K562 (cell line): ENCODE measurements around the gene PPP1R14D. TPM values are rescaled to one million over a fixed set of nuclear protein-coding genes. Genes with fewer than 3 reads are reported as not detected.

ENCODE experiments used
- ARID1B ChIP-seq: fragments of 450-650 bp; IDR thresholded peaks from 2 replicates; pipeline ENCODE4 v1.6.1; 2016; ENCODE audit warnings: antibody characterized with exemption, mild to moderate bottlenecking, inconsistent platforms
- CCAR2 ChIP-seq: fragments of 200-400 bp; formaldehyde crosslinking; IDR thresholded peaks from 2 replicates; pipeline ENCODE4 v1.6.1; 2017; ENCODE audit warnings: mild to moderate bottlenecking, low read depth, low read length
- ELK1 ChIP-seq: sonication (generic); formaldehyde crosslinking; IDR thresholded peaks from 2 replicates; pipeline ENCODE4 v1.8.1; 2022; ENCODE audit warnings: missing genetic modification reagents
- ETS2 ChIP-seq: IDR thresholded peaks from 2 replicates; pipeline ENCODE4 v1.6.1; 2016; ENCODE audit warnings: borderline replicate concordance, missing genetic modification characterization, mild to moderate bottlenecking, moderate library complexity, missing compliant biosample characterization; ENCODE audit not compliant: poor library complexity, severe bottlenecking
- FOXJ3 ChIP-seq: sonication (generic); formaldehyde crosslinking; IDR thresholded peaks from 2 replicates; pipeline ENCODE4 v1.4.0; 2020; ENCODE audit warnings: mild to moderate bottlenecking, missing genetic modification reagents
- IRF2 ChIP-seq: sonication (generic); formaldehyde crosslinking; IDR thresholded peaks from 2 replicates; pipeline ENCODE4 v1.8.1; 2022; ENCODE audit warnings: mild to moderate bottlenecking, missing genetic modification reagents
- KLF10 ChIP-seq: fragments of 250-450 bp; sonication (Bioruptor Pico); IDR thresholded peaks from 2 replicates; pipeline ENCODE4 v1.6.1; 2021; ENCODE audit warnings: matching md5 sums
- MAFF ChIP-seq: IDR thresholded peaks from 2 replicates; pipeline ENCODE4 v1.6.1; 2012; ENCODE audit warnings: low read length, improper control_type of control experiment
- MAX ChIP-seq: sonication (generic); formaldehyde crosslinking; IDR thresholded peaks from 2 replicates; pipeline ENCODE4 v1.9.0; 2022; ENCODE audit warnings: mild to moderate bottlenecking, missing genetic modification reagents
- MCM7 ChIP-seq, 2 experiments: fragments of 450-650 bp; IDR thresholded peaks; 2 replicates each; pipeline ENCODE4 v1.6.1; 2016 to 2018
- MECOM ChIP-seq: fragments of 250-450 bp; sonication (Bioruptor Pico); IDR thresholded peaks from 2 replicates; pipeline ENCODE4 v1.8.0; 2022; ENCODE audit warnings: inconsistent platforms
- MEF2D ChIP-seq: conservative IDR thresholded peaks from 2 replicates; pipeline ENCODE4 v1.6.1; 2016; ENCODE audit warnings: low read depth, missing genetic modification characterization, missing compliant biosample characterization
- MNT ChIP-seq, 2 experiments: fragments of 450-650 bp; conservative IDR thresholded peaks; 2 replicates each; pipeline ENCODE4 v1.6.1; 2017; ENCODE audit warnings: mild to moderate bottlenecking in 2 of 2, moderate library complexity in 2 of 2
- MYBL2 ChIP-seq, 2 experiments: fragments of 450-650 bp in 1 of 2; sonication (generic) in 1 of 2; formaldehyde crosslinking in 1 of 2; IDR thresholded peaks; 2 replicates each; pipeline versions ENCODE4 v1.6.1 to v1.8.1; 2017 to 2022; ENCODE audit warnings: borderline replicate concordance in 1 of 2, inconsistent platforms in 1 of 2, low read depth in 1 of 2, mild to moderate bottlenecking in 1 of 2, missing genetic modification reagents in 1 of 2, moderate library complexity in 1 of 2
- MYNN ChIP-seq, 2 experiments: sonication (generic); formaldehyde crosslinking in 1 of 2; IDR thresholded peaks; 2 replicates each; pipeline versions ENCODE4 v1.5.0 to v1.6.1; 2016 to 2020; ENCODE audit warnings: antibody characterized with exemption in 1 of 2, missing genetic modification reagents in 1 of 2
- NR2C2 ChIP-seq, 2 experiments: fragments of 200-800 bp in 1 of 2; sonication (Bioruptor generic) in 1 of 2; sonication (generic) in 1 of 2; formaldehyde crosslinking in 1 of 2; IDR thresholded peaks; 2 replicates each; pipeline versions ENCODE4 v1.6.1 to v1.8.0; 2016 to 2022; ENCODE audit warnings: mild to moderate bottlenecking in 1 of 2, missing compliant biosample characterization in 1 of 2, missing genetic modification characterization in 1 of 2, missing genetic modification reagents in 1 of 2
- SMAD4 ChIP-seq: fragments of 250-450 bp; sonication (Bioruptor Pico); conservative IDR thresholded peaks from 2 replicates; pipeline ENCODE4 v1.8.0; 2021; ENCODE audit warnings: inconsistent platforms, mild to moderate bottlenecking, moderate library complexity
- TAL1 ChIP-seq: fragments of 450-650 bp; IDR thresholded peaks from 2 replicates; pipeline ENCODE4 v1.6.1; 2016; ENCODE audit warnings: mild to moderate bottlenecking
- ZNF124 ChIP-seq: sonication (generic); formaldehyde crosslinking; IDR thresholded peaks from 2 replicates; pipeline ENCODE4 v1.8.1; 2022; ENCODE audit warnings: missing genetic modification reagents
- ZNF133 ChIP-seq: fragments of 250-450 bp; sonication (Bioruptor Pico); IDR thresholded peaks from 2 replicates; pipeline ENCODE4 v1.4.0; 2020; ENCODE audit warnings: mild to moderate bottlenecking
- ZNF232 ChIP-seq: sonication (generic); formaldehyde crosslinking; IDR thresholded peaks from 2 replicates; pipeline ENCODE4 v1.8.0; 2022; ENCODE audit warnings: mild to moderate bottlenecking, missing genetic modification reagents
- ZZZ3 ChIP-seq: fragments of 450-650 bp; IDR thresholded peaks from 2 replicates; pipeline ENCODE4 v1.6.1; 2016; ENCODE audit warnings: antibody characterized with exemption, mild to moderate bottlenecking, moderate library complexity
- polyA plus RNA-seq, 8 experiments: library from polyadenylated mRNA; depleted of rRNA in 4 of 8; stranded (reverse) in 5 of 8; unstranded in 3 of 8; fragments of >200 nt; fragmentation: Nextera tagmentation in 2 of 8; fragmentation: Illumina TruSeq in 1 of 8; extraction: Ambion mirVana in 2 of 8; extraction: Trizol in 1 of 8; gene quantifications; 2 replicates each; pipeline versions ENCODE4 v1.2.1 to v1.2.3, GENCODE V29; 2011 to 2014; ENCODE audit warnings: inconsistent platforms in 1 of 8, missing spikeins in 1 of 8
- total RNA-seq, 7 experiments: library from RNA; depleted of rRNA in 6 of 7; stranded (reverse); fragments of >200 nt in 6 of 7; fragmentation: Illumina TruSeq in 2 of 7; extraction: Trizol in 2 of 7; gene quantifications; 2 replicates each; pipeline versions ENCODE4 v1.2.1 to v1.2.3, GENCODE V29; 2011 to 2021; ENCODE audit warnings: low replicate concordance in 1 of 7
- TF ChIP-seq, protein P1 (sequence below): fragments of 250-450 bp; sonication (Bioruptor Pico); IDR thresholded peaks from 2 replicates; pipeline ENCODE4 v1.4.0; 2020

PPP1R14D gene
- total and polyA plus RNA-seq, 9 of the 15 experiments (the other 6 are each of a cell fraction or from before 2014, with no cell fraction given) = 0.11 to 0.18 TPM; not detected in 7

- TF ChIP-seq, protein P1, sequence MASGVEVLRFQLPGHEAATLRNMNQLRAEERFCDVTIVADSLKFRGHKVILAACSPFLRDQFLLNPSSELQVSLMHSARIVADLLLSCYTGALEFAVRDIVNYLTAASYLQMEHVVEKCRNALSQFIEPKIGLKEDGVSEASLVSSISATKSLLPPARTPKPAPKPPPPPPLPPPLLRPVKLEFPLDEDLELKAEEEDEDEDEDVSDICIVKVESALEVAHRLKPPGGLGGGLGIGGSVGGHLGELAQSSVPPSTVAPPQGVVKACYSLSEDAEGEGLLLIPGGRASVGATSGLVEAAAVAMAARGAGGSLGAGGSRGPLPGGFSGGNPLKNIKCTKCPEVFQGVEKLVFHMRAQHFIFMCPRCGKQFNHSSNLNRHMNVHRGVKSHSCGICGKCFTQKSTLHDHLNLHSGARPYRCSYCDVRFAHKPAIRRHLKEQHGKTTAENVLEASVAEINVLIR (CRISPR knock-in tag) = no peak
- no peak for TF ChIP-seq MAX
- no peak for TF ChIP-seq ZZZ3
- TF ChIP-seq CCAR2 = no peak
- TF ChIP-seq ZNF133 (CRISPR knock-in tag) = no peak
- no peak; the same call in 1 of the 2 replicates for TF ChIP-seq MYBL2 (IDR thresholded peaks at IDR 0.05; ENCODE audit: low read depth)
- TF ChIP-seq MYBL2 (CRISPR knock-in tag; IDR thresholded peaks at IDR 0.05; ENCODE audit: borderline replicate concordance) = no peak
- peak; percentile 99 for TF ChIP-seq TAL1
- TF ChIP-seq IRF2 (CRISPR knock-in tag) = no peak
- TF ChIP-seq MCM7 (IDR thresholded peaks at IDR 0.05) = no peak
- peak; percentile 76 for TF ChIP-seq MEF2D (tag)
- no peak for TF ChIP-seq MAFF
- TF ChIP-seq ZNF124 (CRISPR knock-in tag) = no peak
- no peak for TF ChIP-seq MECOM (CRISPR knock-in tag)
- TF ChIP-seq MYNN (IDR thresholded peaks at IDR 0.05) = peak; percentile 52; the same call in 1 of the 2 replicates
- TF ChIP-seq MYNN (CRISPR knock-in tag; IDR thresholded peaks at IDR 0.05) = no peak
- TF ChIP-seq MNT (conservative IDR thresholded peaks at IDR 0.05) = 0 out of 4 replicates have a peak, but pooled peaks of 1 of the 2 experiments have one; percentile 35
- peak; percentile 98 for TF ChIP-seq ARID1B
- TF ChIP-seq KLF10 (CRISPR knock-in tag) = no peak
- TF ChIP-seq ETS2 = no peak
- TF ChIP-seq ZNF232 = no peak
- no peak for TF ChIP-seq FOXJ3 (CRISPR knock-in tag)
- TF ChIP-seq NR2C2 (CRISPR knock-in tag; IDR thresholded peaks at IDR 0.05) = no peak
- TF ChIP-seq NR2C2 (tag; IDR thresholded peaks at IDR 0.05) = peak; percentile 75; the same call in 1 of the 2 replicates
- TF ChIP-seq SMAD4 (CRISPR knock-in tag) = peak; percentile 87
- TF ChIP-seq ELK1 (CRISPR knock-in tag) = no peak
These were observed 2.7 kb downstream of the PPP1R14D start (continued) for GRCh38 chr15:40825661-40826422.
